Hepatocyte (in vitro differentiated cells): Measurements from ENCODE around the gene POU2F2. TPM values are rescaled to one million over a fixed set of nuclear protein-coding genes. Genes with fewer than 3 reads are reported as not detected.
A peak's percentile ranks its signal among the peaks of the same experiment; 100 is the strongest.

Experiments
- DNase-seq: peaks from one replicate; pipeline ENCODE4 v3.0.0-alpha.2; 2016; ENCODE audit warnings: low spot score
- H2AFZ ChIP-seq: fragments of 200-600 bp; sonication (generic); 2 replicates; pipeline ENCODE4 v1.6.0; 2016; ENCODE audit warnings: antibody characterized with exemption, mild to moderate bottlenecking
- H3K27ac ChIP-seq: fragments of 200-600 bp; sonication (generic); 2 replicates; pipeline ENCODE4 v1.5.1; 2016; ENCODE audit warnings: mild to moderate bottlenecking
- H3K27me3 ChIP-seq: fragments of 200-600 bp; sonication (generic); 2 replicates; pipeline ENCODE4 v1.6.1; 2016
- H3K36me3 ChIP-seq: fragments of 200-600 bp; sonication (generic); replicated peaks from 2 replicates; pipeline ENCODE4 v1.5.1; 2016; ENCODE audit warnings: low read depth; ENCODE audit not compliant: insufficient read depth
- H3K4me1 ChIP-seq: fragments of 200-600 bp; sonication (generic); 2 replicates; pipeline ENCODE4 v1.5.1; 2016; ENCODE audit warnings: mild to moderate bottlenecking, moderate library complexity; ENCODE audit not compliant: insufficient read depth
- H3K4me2 ChIP-seq: fragments of 200-600 bp; sonication (generic); 2 replicates; pipeline ENCODE4 v1.6.0; 2016
- H3K4me3 ChIP-seq: fragments of 200-600 bp; sonication (generic); 2 replicates; pipeline ENCODE4 v1.5.1; 2016; ENCODE audit warnings: mild to moderate bottlenecking
- H3K79me2 ChIP-seq: fragments of 200-600 bp; sonication (generic); 2 replicates; pipeline ENCODE4 v1.6.0; 2017; ENCODE audit warnings: mild to moderate bottlenecking
- H3K9me2 ChIP-seq: fragments of 200-600 bp; sonication (generic); replicated peaks from 2 replicates; pipeline ENCODE4 v1.6.0; 2017; ENCODE audit warnings: mild to moderate bottlenecking; ENCODE audit not compliant: insufficient read depth
- H3K9me3 ChIP-seq: fragments of 200-600 bp; sonication (generic); 2 replicates; pipeline ENCODE4 v1.5.1; 2016; ENCODE audit warnings: low read depth, mild to moderate bottlenecking
- H4K20me1 ChIP-seq: fragments of 200-600 bp; sonication (generic); 2 replicates; pipeline ENCODE4 v1.6.0; 2016; ENCODE audit warnings: mild to moderate bottlenecking; ENCODE audit not compliant: insufficient read depth, poor library complexity, severe bottlenecking
- CTCF ChIP-seq: fragments of 200-600 bp; sonication (generic); IDR thresholded peaks from 2 replicates; pipeline ENCODE4 v1.5.1; 2016; ENCODE audit warnings: antibody characterized with exemption, mild to moderate bottlenecking; ENCODE audit not compliant: poor library complexity
- EZH2 ChIP-seq: fragments of 200-600 bp; sonication (generic); IDR thresholded peaks from 2 replicates; pipeline ENCODE4 v1.6.1; 2016; ENCODE audit warnings: antibody characterized with exemption, mild to moderate bottlenecking, borderline replicate concordance
- EZH2phosphoT487 ChIP-seq: fragments of 200-600 bp; sonication (generic); IDR thresholded peaks from one replicate; pipeline ENCODE4 v1.6.1; 2018; ENCODE audit warnings: antibody characterized with exemption, mild to moderate bottlenecking, low read depth, moderate library complexity; ENCODE audit not compliant: unreplicated experiment, severe bottlenecking
- WGBS: methylation state at CpG from one replicate; pipeline ENCODE4 v1.1.6; 2016; ENCODE audit warnings: low lambda C conversion rate; ENCODE audit errors: missing lambda C conversion rate; 5-methylcytosine and 5-hydroxymethylcytosine counted together
- polyA plus RNA-seq: library from polyadenylated mRNA; unstranded; fragments of >200 nt; fragmentation: Nextera tagmentation; extraction: Ambion mirVana; gene quantifications from 2 replicates; pipeline ENCODE4 v1.2.1, GENCODE V29; 2016
- total RNA-seq: library from RNA; depleted of rRNA; stranded (reverse); fragments of >200 nt; gene quantifications from 2 replicates; pipeline ENCODE4 v1.2.3, GENCODE V29; 2014

The POU2F2 gene
- total and polyA plus RNA-seq, 2 experiments from 2014 or later = 0.15 TPM; not detected in 1

DNA sequence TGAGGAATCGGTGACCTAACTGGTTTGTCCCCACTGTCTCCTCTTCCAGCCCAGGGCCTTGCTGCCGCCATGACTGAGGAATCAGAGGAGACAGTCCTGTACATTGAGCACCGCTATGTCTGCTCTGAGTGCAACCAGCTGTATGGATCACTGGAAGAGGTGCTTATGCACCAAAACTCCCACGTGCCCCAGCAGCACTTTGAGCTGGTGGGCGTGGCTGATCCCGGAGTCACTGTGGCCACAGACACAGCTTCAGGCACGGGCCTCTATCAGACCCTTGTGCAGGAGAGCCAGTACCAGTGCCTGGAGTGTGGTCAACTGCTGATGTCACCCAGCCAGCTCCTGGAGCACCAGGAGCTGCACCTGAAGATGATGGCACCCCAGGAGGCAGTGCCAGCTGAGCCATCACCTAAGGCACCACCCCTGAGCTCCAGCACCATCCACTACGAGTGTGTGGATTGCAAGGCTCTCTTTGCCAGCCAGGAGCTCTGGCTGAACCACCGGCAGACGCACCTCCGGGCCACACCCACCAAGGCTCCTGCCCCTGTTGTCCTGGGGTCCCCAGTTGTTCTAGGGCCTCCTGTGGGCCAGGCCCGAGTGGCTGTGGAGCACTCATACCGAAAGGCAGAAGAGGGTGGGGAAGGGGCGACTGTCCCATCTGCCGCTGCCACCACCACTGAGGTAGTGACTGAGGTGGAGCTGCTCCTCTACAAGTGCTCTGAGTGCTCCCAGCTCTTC is 53.5 kb downstream of the POU2F2 start:
- Histone ChIP-seq H4K20me1 (peaks cover 30% of the 10 kb centered on the region), H3K9me3 (no peaks in the 10 kb centered on the region), H3K79me2 (peaks cover 34% of the 10 kb centered on the region), H3K4me3 (no peak overlapping the region), H3K27me3 (no peaks in the 10 kb centered on the region), H3K9me2 (no peaks in the 10 kb centered on the region), H2AFZ (no peak overlapping the region), H3K4me2 (no peak overlapping the region), H3K27ac (no peak overlapping the region), H3K4me1 (peaks cover 15% of the 10 kb centered on the region), H3K36me3 (no peaks in the 10 kb centered on the region)
- 91% methylated on average over 15 of the region's 15 CpGs for WGBS
- TF ChIP-seq CTCF = no peak
- TF ChIP-seq EZH2phosphoT487 = no peak
- no peak for TF ChIP-seq EZH2
- no peak for DNase-seq

- H3K9me2 ChIP-seq = no peaks in the 10 kb centered on the region
- H3K4me2 ChIP-seq = peak overlapping the region; percentile 93
- H3K9me3 ChIP-seq = no peaks in the 10 kb centered on the region
- H3K36me3 ChIP-seq = no peaks in the 10 kb centered on the region
- 89% methylated on average over 1 of the region's 1 CpG for WGBS
- TF ChIP-seq EZH2 (no peak), CTCF (no peak), EZH2phosphoT487 (no peak)
- no peaks in the 10 kb centered on the region for H3K27me3 ChIP-seq
- no peak for DNase-seq
- peaks cover 15% of the 10 kb centered on the region for H3K4me1 ChIP-seq
- H3K4me3 ChIP-seq = no peak overlapping the region
- no peak overlapping the region for H3K27ac ChIP-seq
- H3K79me2 ChIP-seq = peaks cover 34% of the 10 kb centered on the region
- H4K20me1 ChIP-seq = peaks cover 30% of the 10 kb centered on the region
- H2AFZ ChIP-seq = no peak overlapping the region
These were observed 54.2 kb downstream of the POU2F2 start for GRCh38 chr19:42078058-42078457.

- peaks cover 15% of the 10 kb centered on the region for H3K4me1 ChIP-seq
- WGBS = under 1% methylated on average over 21 of the region's 33 CpGs
- peak overlapping the region; percentile 28 for H3K4me3 ChIP-seq
- no peak for DNase-seq
- TF ChIP-seq CTCF = no peak
- no peak for TF ChIP-seq EZH2phosphoT487
- no peak for TF ChIP-seq EZH2
- peak overlapping the region; percentile 93 for H3K4me2 ChIP-seq
- H4K20me1 ChIP-seq = peaks cover 30% of the 10 kb centered on the region
- H2AFZ ChIP-seq = no peak overlapping the region
- H3K9me2 ChIP-seq = no peaks in the 10 kb centered on the region
- no peaks in the 10 kb centered on the region for H3K36me3 ChIP-seq
- no peaks in the 10 kb centered on the region for H3K27me3 ChIP-seq
- peaks cover 31% of the 10 kb centered on the region for H3K79me2 ChIP-seq
- H3K9me3 ChIP-seq = no peaks in the 10 kb centered on the region
- H3K27ac ChIP-seq = peak overlapping the region; percentile 66
These were observed 55.8 kb downstream of the POU2F2 start for GRCh38 chr19:42076380-42076944.
